MM.1S (cell line): ENCODE data around the gene F2.

Experiments used
- DNase-seq: peaks from one replicate; pipeline ENCODE4 v3.0.0-alpha.2; 2015
- H2AFZ ChIP-seq: fragments of 300-600 bp; sonication (generic); 2 replicates; pipeline ENCODE4 v1.6.0; 2016; ENCODE audit warnings: antibody characterized with exemption, low read length
- H3F3A ChIP-seq: fragments of 300-600 bp; sonication (generic); 2 replicates; pipeline ENCODE4 v1.6.1; 2016; ENCODE audit warnings: mild to moderate bottlenecking, antibody characterized with exemption, low read length, moderate library complexity, mixed read lengths; ENCODE audit not compliant: insufficient read depth
- H3K27ac ChIP-seq: fragments of 300-600 bp; sonication (generic); 2 replicates; pipeline ENCODE4 v1.5.1; 2016; ENCODE audit warnings: mild to moderate bottlenecking, low read length
- H3K27me3 ChIP-seq: fragments of 300-600 bp; sonication (generic); replicated peaks from 2 replicates; pipeline ENCODE4 v1.6.0; 2016; ENCODE audit warnings: low read length; ENCODE audit not compliant: insufficient read depth
- H3K36me3 ChIP-seq: fragments of 300-600 bp; sonication (generic); replicated peaks from 2 replicates; pipeline ENCODE4 v1.6.1; 2016; ENCODE audit warnings: mild to moderate bottlenecking, low read length, mixed read lengths; ENCODE audit not compliant: insufficient read depth
- H3K4me1 ChIP-seq: fragments of 300-600 bp; sonication (generic); 2 replicates; pipeline ENCODE4 v1.6.1; 2016; ENCODE audit warnings: low read length, mixed read lengths
- H3K4me2 ChIP-seq: fragments of 300-600 bp; sonication (generic); 2 replicates; pipeline ENCODE4 v1.6.0; 2016; ENCODE audit warnings: low read depth, low read length
- H3K4me3 ChIP-seq: fragments of 300-600 bp; sonication (generic); 2 replicates; pipeline ENCODE4 v1.5.1; 2016; ENCODE audit warnings: low read length, mixed read lengths
- H3K79me2 ChIP-seq: fragments of 300-600 bp; sonication (generic); 2 replicates; pipeline ENCODE4 v1.6.1; 2016; ENCODE audit warnings: mixed run types, low read length, mixed read lengths
- H3K9ac ChIP-seq: fragments of 300-600 bp; sonication (generic); 2 replicates; pipeline ENCODE4 v1.6.1; 2016; ENCODE audit warnings: low read length, mixed read lengths
- H3K9me2 ChIP-seq: fragments of 300-600 bp; sonication (generic); replicated peaks from 2 replicates; pipeline ENCODE4 v1.6.1; 2016; ENCODE audit warnings: mild to moderate bottlenecking, low read length, mixed read lengths; ENCODE audit not compliant: insufficient read depth
- H3K9me3 ChIP-seq: fragments of 300-600 bp; sonication (generic); replicated peaks from 2 replicates; pipeline ENCODE4 v1.6.1; 2016; ENCODE audit warnings: mild to moderate bottlenecking, low read length, mixed read lengths; ENCODE audit not compliant: insufficient read depth
- H4K20me1 ChIP-seq: fragments of 300-600 bp; sonication (generic); 2 replicates; pipeline ENCODE4 v1.6.1; 2016; ENCODE audit warnings: mild to moderate bottlenecking, low read length, moderate library complexity, mixed read lengths; ENCODE audit not compliant: insufficient read depth
- CTCF ChIP-seq: fragments of 300-600 bp; sonication (generic); IDR thresholded peaks from 2 replicates; pipeline ENCODE4 v1.5.1; 2016; ENCODE audit warnings: antibody characterized with exemption, low read length, mixed read lengths
- EZH2 ChIP-seq: fragments of 300-600 bp; sonication (generic); optimal IDR thresholded peaks from 2 replicates; pipeline ENCODE3; 2017; ENCODE audit warnings: low read depth, mild to moderate bottlenecking, antibody characterized with exemption, low read length, mixed read lengths
- EZH2phosphoT487 ChIP-seq: fragments of 300-600 bp; sonication (generic); IDR thresholded peaks from 2 replicates; pipeline ENCODE4 v1.6.1; 2018; ENCODE audit warnings: antibody characterized with exemption, low read length

The F2 gene

GRCh38 chr11:46681814-46682213 lies 37.2 kb upstream of the F2 start:
- TF ChIP-seq EZH2phosphoT487 (no peak), EZH2 (no peak), CTCF (no peak)
- H3K9me3 ChIP-seq, result no peaks in the 10 kb centered on the region
- no peak for DNase-seq
- H3K27me3 ChIP-seq, result no peaks in the 10 kb centered on the region
- no peak overlapping the region for H2AFZ ChIP-seq
- H3K9ac ChIP-seq, result no peak overlapping the region
- no peaks in the 10 kb centered on the region; the same call in 1 of the 2 replicates for H3F3A ChIP-seq
- H4K20me1 ChIP-seq, result no peaks in the 10 kb centered on the region
- H3K36me3 ChIP-seq, result no peaks in the 10 kb centered on the region
- no peaks in the 10 kb centered on the region for H3K4me1 ChIP-seq
- H3K9me2 ChIP-seq, result no peaks in the 10 kb centered on the region
- no peak overlapping the region for H3K27ac ChIP-seq
- H3K79me2 ChIP-seq, result no peaks in the 10 kb centered on the region
- H3K4me3 ChIP-seq, result no peak overlapping the region
- H3K4me2 ChIP-seq, result no peak overlapping the region

DNA sequence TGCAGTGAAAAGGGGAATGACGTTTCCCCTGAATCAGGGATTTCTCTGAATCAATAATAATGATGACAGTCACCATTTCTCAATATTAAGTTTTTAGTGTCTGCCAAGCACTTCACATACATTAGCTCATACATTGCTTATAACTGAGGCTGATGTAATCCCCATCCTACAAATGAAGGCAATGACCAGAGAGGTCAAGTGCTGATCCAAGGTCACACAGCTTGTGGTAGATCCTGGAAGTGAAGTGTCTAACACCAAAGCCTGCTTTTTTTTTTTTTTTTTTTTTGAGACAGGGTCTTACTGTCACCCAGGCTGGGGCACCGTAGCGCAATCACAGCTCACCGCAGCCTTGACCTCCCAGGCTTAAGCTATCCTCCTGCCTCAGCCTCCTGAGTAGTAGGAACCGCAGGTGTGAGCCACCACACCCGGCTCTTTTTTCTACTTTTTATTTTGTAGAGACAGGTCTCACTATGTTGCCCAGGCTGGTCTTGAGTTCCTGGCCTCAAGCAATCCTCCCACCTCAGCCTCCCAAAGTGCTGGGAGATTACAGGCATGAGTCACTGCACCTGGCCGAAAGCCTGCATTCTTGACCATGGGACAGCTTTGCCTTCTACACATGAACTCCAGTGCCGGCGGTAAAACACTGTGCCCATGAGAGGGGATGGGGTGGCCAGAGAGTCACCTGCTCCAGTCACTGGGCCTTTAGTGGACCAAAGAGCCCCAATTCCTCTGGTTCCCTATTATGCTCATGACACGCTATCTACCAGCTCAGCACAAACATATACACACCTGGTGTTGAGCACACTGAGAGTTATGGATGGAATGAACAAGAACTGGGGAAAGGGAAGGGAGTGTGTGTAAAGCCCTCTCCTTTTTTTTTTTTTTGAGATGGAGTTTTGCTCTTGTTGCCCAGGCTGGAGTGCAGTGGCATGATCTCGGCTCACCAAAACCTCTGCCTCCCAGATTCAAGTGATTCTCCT lies 36.0 kb upstream of the F2 start:
- H3K9ac ChIP-seq, result no peak overlapping the region
- no peak for DNase-seq
- no peaks in the 10 kb centered on the region for H3K9me2 ChIP-seq
- H3K27ac ChIP-seq, result no peak overlapping the region
- TF ChIP-seq CTCF (no peak), EZH2phosphoT487 (no peak), EZH2 (no peak)
- H3K27me3 ChIP-seq, result no peaks in the 10 kb centered on the region
- no peaks in the 10 kb centered on the region for H3K9me3 ChIP-seq
- H3K4me2 ChIP-seq, result no peak overlapping the region
- no peaks in the 10 kb centered on the region for H3K79me2 ChIP-seq
- no peak overlapping the region for H2AFZ ChIP-seq
- no peaks in the 10 kb centered on the region for H3K36me3 ChIP-seq
- H3F3A ChIP-seq, result no peaks in the 10 kb centered on the region
- H3K4me3 ChIP-seq, result no peak overlapping the region
- H3K4me1 ChIP-seq, result no peaks in the 10 kb centered on the region
- no peaks in the 10 kb centered on the region for H4K20me1 ChIP-seq

GRCh38 chr11:46684367-46684766 lies 34.6 kb upstream of the F2 start:
- Histone ChIP-seq H3K9me2 (no peaks in the 10 kb centered on the region), H2AFZ (no peak overlapping the region), H3K27me3 (no peaks in the 10 kb centered on the region), H3K4me2 (no peak overlapping the region), H3K27ac (no peak overlapping the region), H3K4me1 (no peaks in the 10 kb centered on the region), H3K79me2 (no peaks in the 10 kb centered on the region), H3K9me3 (no peaks in the 10 kb centered on the region), H3F3A (no peaks in the 10 kb centered on the region), H3K9ac (no peak overlapping the region), H3K4me3 (no peak overlapping the region), H3K36me3 (no peaks in the 10 kb centered on the region), H4K20me1 (no peaks in the 10 kb centered on the region)
- no peak for TF ChIP-seq EZH2phosphoT487
- no peak for TF ChIP-seq CTCF
- no peak for TF ChIP-seq EZH2
- DNase-seq, result no peak
